22Rv1 (cell line): ENCODE measurements around the gene TCEANC.
"Not testable (repeated sequence)": the region's sequence is repeated elsewhere in the genome, so short reads cannot be mapped to it uniquely, and the experiment has no call there.

ENCODE experiments used
- H3K27ac ChIP-seq: fragments of 450-650 bp; 2 replicates; pipeline ENCODE4 v1.5.1; 2017
- CTCF ChIP-seq: fragments of 450-650 bp; IDR thresholded peaks from 2 replicates; pipeline ENCODE4 v1.5.1; 2017; ENCODE audit warnings: mild to moderate bottlenecking
- ZFX ChIP-seq: fragments of 450-650 bp; IDR thresholded peaks from 2 replicates; pipeline ENCODE4 v1.6.1; 2017; ENCODE audit warnings: antibody characterized with exemption, borderline replicate concordance

Gene TCEANC

GRCh38 chrX:13669246-13669737 is 16.4 kb downstream of the TCEANC start:
- H3K27ac ChIP-seq = peak overlapping the region; percentile 75
- TF ChIP-seq ZFX (no peak), CTCF (no peak)

- peak overlapping the region; percentile 75 for H3K27ac ChIP-seq
Measured at GRCh38 chrX:13669755-13670154, 16.8 kb downstream of the TCEANC start.

GRCh38 chrX:13670197-13670596 is 17.3 kb downstream of the TCEANC start:
- no peak overlapping the region for H3K27ac ChIP-seq
- TF ChIP-seq ZFX (no peak), CTCF (no peak)

- H3K27ac ChIP-seq = no peak overlapping the region
- TF ChIP-seq ZFX = no peak
- no peak for TF ChIP-seq CTCF
Measured at GRCh38 chrX:13673016-13673415, 20.1 kb downstream of the TCEANC start.

- no peak overlapping the region for H3K27ac ChIP-seq
- no peak for TF ChIP-seq CTCF
- TF ChIP-seq ZFX = no peak
Measured at GRCh38 chrX:13676885-13677284, 23.9 kb downstream of the TCEANC start.

- not testable (repeated sequence) for H3K27ac ChIP-seq
Measured at GRCh38 chrX:13679700-13680099, 26.8 kb downstream of the TCEANC start.

- no peak overlapping the region for H3K27ac ChIP-seq
- TF ChIP-seq ZFX = no peak
- no peak for TF ChIP-seq CTCF
Measured at GRCh38 chrX:13681595-13681994, 28.7 kb downstream of the TCEANC start.

- TF ChIP-seq ZFX (no peak), CTCF (no peak)
- no peak overlapping the region for H3K27ac ChIP-seq
Measured at GRCh38 chrX:13684361-13684760, 31.4 kb downstream of the TCEANC start.
